HG02981 (cell line): Measurements from ENCODE around the gene SYNJ2BP.
"Not testable (repeated sequence)": the region's sequence is repeated elsewhere in the genome, so short reads cannot be mapped to it uniquely, and the experiment has no call there.

Experiments
- ATAC-seq: cut with Tn5 transposase; IDR thresholded peaks from one replicate; pipeline ENCODE4 v1.9.1; 2021; ENCODE audit warnings: mild to moderate bottlenecking, moderate library complexity; ENCODE audit not compliant: unreplicated experiment

SYNJ2BP gene, protein sequence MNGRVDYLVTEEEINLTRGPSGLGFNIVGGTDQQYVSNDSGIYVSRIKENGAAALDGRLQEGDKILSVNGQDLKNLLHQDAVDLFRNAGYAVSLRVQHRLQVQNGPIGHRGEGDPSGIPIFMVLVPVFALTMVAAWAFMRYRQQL

DNA sequence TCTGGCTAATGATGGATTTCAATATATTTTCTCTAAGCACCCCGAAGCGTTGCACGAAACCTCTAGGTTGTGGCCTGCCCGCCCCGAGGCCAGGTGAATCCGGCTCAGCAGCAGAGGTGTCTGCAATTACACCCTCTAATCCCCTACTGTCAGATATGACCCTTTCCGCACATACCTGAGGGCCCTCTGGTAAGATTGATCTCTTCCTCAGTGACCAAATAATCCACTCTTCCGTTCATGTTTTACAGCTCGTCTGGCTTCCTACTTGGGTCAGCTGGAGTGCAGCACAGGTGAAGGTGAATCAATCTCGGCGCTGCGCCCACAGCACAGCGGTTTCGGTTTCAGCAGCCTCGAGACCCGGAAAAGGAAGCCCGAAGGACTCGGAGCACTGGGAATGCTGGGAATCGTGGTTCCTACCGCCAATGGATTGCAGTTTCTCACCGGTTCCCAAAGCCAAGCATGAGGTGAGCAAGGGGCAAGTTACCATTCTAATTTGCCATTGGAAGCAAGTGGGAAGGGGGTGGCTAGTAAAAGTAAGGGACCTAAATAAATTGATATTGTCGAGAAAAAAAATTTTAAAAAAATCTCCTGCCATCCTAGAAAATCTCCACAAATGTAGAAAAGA lies at the start of gene SYNJ2BP:
Gene SYNJ2BP, minus strand, starts transcription at position 366 of the 625 bp plus-strand sequence. Its CDS starts 127 bp downstream, at position 239.
- no peak for ATAC-seq

- ATAC-seq, result no peak
Measured at GRCh38 chr14:70454731-70455130, 37.8 kb upstream of the SYNJ2BP start.

DNA sequence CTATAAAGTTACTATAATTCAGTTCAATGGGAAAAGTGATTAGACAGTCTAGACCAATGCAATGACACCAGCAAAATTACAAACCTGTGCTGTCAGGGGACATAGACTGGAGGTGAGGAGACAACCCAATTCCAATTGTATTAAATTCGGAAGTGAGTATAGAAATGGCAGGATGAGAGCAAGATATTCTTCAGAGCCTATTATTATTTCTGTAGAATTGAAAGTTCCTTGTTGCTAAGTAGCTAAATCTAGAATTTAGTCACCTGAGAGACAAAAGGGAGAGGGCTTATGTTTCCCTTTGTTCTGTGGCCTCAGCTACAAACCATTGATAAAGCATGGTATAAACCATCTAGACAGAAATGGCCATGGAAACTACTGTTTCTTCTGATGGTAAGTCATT lies 35.0 kb upstream of the SYNJ2BP start, which contains the start of gene ADAM21:
Gene ADAM21, plus strand, starts transcription at position 301 of the 400 bp plus-strand sequence. CDS start 5,326 bp downstream, outside the sequence.
- no peak for ATAC-seq

- ATAC-seq, result no peak
Measured at GRCh38 chr14:70448633-70449340, 31.9 kb upstream of the SYNJ2BP start.

- ATAC-seq, result no peak
Measured at GRCh38 chr14:70442750-70443149, 25.9 kb upstream of the SYNJ2BP start.

DNA sequence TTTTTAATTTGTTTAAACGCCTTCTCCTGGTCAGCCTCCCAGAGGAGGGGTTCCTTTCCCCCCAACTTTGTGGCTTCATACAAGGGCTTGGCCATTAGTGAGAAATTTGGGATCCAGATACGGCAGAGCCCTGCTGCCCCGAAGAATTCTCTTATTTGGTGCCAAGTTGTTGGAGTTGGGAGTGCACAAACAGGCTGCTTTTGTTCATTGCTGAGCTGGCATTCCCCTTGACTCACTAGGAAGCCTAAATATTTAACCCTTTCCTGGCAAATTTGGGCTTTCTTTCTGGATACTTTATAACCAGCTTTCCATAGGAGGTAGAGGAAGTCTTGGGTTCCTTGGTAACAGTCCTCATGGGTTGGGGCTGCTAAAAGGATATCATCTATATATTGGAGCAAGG lies 24.8 kb upstream of the SYNJ2BP start:
- no peak for ATAC-seq

- no peak for ATAC-seq
Measured at GRCh38 chr14:70436867-70437266, 20.0 kb upstream of the SYNJ2BP start.

DNA sequence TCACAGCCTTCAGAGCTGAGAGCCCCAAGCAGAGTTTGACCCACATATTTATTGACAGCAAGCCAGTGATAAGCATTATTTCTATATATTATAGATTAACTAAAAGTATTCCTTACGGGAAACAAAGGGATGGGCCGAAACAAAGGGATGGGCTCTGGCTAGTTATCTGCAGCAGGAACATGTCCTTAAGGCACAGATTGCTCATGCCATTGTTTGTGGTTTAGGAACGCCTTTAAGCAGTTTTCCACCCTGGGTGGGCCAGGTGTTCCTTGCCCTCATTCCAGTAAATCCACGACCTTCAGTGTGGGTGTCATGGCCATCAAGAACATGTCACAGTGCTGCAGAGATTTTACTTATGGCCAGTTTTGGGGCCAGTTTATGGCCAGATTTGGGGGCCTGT lies 9.7 kb upstream of the SYNJ2BP start:
- not testable (repeated sequence) for ATAC-seq

GRCh38 chr14:70425354-70425753 lies 8.5 kb upstream of the SYNJ2BP start:
- no peak for ATAC-seq

- no peak for ATAC-seq
Measured at GRCh38 chr14:70422538-70422937, 5.6 kb upstream of the SYNJ2BP start.

GRCh38 chr14:70419270-70419931 lies 2.5 kb upstream of the SYNJ2BP start:
- ATAC-seq, result not testable (repeated sequence)

DNA sequence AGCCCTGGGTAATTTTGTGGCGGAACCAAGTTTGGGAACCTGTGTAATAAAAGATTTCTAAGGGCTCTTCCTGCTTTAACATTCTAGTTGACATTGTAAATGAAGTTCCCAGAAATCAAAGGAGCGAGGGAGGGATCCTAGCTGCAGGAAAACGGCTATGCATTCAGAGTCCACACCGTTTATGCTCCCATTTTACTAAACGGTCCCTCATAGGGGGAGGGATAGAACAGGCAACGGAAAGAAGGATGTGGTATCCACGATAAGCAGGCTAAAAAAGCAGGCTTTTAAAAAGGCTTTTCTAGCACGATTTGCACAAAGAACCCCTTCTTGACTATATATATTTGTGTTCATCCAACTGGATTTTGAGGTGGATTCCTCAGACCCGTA lies 559 bp downstream of the SYNJ2BP start:
- no peak for ATAC-seq

- ATAC-seq, result no peak
Measured at GRCh38 chr14:70415788-70416187, 1.1 kb downstream of the SYNJ2BP start.

DNA sequence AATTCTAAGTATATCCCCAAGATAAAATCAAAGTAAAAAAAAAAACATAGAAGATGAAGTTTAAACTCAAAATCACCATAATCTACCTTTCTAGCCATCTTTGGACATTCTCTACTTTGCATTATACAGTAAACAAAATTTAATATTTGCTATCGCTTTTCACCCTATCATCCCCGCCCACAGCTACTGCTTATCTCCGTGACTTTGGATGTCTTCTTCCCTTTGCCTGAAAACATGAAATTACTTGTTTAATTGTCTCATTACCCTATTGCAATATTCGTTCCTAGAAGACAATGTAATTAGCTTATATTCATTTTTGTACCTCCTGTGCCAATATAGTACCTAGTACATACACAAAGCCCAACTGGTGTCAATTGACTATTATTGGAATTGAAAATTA lies 9.3 kb downstream of the SYNJ2BP start:
- ATAC-seq, result no peak

DNA sequence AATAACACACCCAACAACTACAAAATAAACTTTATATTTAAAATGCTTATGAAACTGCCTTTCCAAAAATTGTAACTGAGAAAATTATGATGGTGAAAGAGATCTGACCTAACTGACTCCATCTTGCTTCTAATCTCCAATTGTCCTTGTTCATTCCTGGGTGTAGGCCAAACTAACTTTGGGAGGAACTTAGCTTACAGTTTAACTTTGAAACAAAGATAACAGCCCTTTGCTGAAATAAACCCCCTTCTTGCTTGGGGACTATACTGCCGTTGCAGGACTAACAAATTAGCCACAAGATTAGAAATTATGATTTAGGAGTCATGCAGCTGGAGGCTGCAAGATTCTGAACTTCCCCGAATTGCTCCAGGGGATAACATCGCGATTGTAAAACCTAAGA lies 10.7 kb downstream of the SYNJ2BP start:
- ATAC-seq, result not testable (repeated sequence)

- not testable (repeated sequence) for ATAC-seq
Measured at GRCh38 chr14:70403335-70403734, 13.6 kb downstream of the SYNJ2BP start.

DNA sequence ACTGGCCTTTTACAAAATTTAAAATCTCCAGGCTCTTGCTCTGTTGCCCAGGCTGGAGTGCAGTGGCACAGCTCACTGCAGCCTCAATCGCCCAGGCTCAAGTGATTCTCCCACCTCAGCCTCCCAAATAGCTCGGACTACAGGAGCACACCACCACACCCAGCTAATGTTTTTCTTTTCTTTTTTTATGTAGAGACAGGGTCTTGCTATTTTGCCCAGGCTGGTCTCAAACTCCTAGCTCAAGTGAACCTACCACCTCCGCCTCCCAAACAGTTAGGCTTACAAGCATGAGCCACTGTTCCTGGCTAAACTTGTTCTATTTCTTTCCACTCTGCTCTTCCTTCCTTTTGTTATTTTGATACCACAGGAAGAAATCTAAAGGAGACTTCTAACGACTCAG lies 15.2 kb downstream of the SYNJ2BP start:
- no peak for ATAC-seq

DNA sequence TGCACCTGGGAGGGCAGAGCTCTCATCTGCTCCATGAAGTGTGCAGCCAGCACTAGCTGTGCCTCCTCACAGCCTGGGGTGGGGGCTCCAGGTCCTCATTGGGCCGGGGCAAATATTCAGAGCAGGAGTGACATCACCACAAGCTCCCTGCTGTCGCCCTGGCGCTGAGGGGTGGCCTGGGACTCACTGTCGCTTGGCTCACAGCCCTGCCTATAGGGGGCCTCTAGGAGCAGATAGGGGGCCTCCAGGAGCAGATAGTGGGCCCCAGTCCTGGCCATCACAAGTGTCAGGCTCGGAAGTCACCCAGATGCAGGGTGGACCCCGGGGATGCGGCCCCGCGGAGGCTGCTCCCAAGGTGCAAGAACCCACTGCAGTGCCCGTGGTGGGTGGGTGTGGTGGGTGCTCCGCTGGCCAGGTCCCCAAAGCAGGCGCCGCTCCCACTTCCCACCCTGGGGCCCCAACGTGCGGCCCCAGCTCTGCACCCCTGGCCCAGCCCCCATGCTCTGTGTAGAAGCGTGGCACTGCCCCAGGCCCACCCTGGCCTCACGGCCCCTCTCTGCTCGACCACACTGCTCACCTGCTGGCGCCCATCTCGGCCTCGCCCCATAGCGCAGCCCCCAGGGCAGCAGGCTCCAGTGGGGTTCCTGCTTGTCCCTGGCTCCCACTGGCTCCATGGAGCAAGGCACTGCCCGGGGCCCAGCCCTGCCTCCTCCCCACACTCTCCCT lies 18.0 kb downstream of the SYNJ2BP start:
- no peak for ATAC-seq

DNA sequence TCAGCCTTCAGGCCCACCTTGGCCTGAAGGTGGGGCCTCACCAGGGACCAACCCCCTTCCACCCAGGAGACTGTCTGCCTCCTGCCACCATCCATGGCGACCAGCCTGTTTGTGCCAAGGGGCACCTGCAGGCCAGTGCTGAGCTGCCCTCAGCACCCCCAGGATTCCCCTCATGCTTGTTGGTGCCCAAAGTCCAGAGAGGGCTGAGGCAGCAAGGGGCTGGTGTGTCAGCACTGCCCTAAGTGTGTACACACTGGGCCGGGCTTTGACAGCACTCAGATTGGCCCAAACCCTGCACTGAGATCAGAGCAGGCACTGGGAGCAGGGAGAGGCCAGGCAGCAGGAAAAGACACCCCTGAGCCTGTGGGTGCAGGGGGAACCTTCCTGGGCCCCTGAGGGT lies 18.6 kb downstream of the SYNJ2BP start:
- ATAC-seq, result no peak

DNA sequence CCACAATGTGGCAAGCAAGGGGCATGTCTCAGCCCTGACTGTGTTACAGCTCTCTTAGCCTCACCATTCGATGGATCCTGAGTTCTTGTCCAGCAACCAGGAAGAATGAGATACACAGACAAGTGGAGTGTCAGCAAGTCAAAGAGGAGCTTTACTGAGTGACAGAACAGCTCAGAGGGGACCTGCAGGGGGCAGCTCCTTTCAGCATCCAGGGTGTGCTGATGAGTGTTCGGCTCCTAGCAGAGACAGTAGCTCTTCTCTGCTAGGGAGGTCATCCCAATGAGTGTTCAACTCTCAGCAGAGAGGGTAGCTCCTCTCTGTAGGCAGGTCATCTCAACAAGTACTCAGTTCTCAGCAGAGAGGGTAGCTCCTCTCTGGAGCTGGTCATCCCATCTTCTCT lies 19.1 kb downstream of the SYNJ2BP start:
- ATAC-seq, result no peak
